ENCODE measurements around the gene SCN3A. TPM values are rescaled to one million over a fixed set of nuclear protein-coding genes. Genes with fewer than 3 reads are reported as not detected.

SCN3A gene
- total and polyA plus RNA-seq, 10 of the 15 experiments (the other 5 are each of a cell fraction or from before 2014, with no cell fraction given), result 0.04 to 0.34 (median 0.06) TPM; not detected in 3

GRCh38 chr2:165064743-165065142, 139.1 kb downstream of the SCN3A start:
- BruUV-seq (replicated peaks), result no TSS peak
- Histone ChIP-seq H3K27ac (ENCODE audit: control insufficient read depth, insufficient read depth) (no peak overlapping the region), H3K79me2 (ENCODE audit: control insufficient read depth, insufficient read depth, low read length) (no peaks in the 10 kb centered on the region), H3K36me3 (ENCODE audit: control insufficient read depth in 2 of 2, insufficient read depth in 2 of 2, low read length in 1 of 2) (no peaks in the 10 kb centered on the region), H3K9ac (ENCODE audit: control insufficient read depth, insufficient read depth, low read length) (no peak overlapping the region), H2AFZ (ENCODE audit: control insufficient read depth, low read depth, low read length) (no peak overlapping the region), H3K9me3 (replicated peaks; ENCODE audit: control insufficient read depth, insufficient read depth, low read length) (no peaks in the 10 kb centered on the region), H3K4me1 (ENCODE audit: control insufficient read depth, insufficient read depth, low read length) (no peaks in the 10 kb centered on the region), H3K4me3 (no peak overlapping the region), H3K27me3 (replicated peaks in 1 of 2; ENCODE audit: control insufficient read depth in 2 of 2, insufficient read depth in 2 of 2, low read length in 1 of 2) (no peaks in the 10 kb centered on the region), H4K20me1 (ENCODE audit: control insufficient read depth, insufficient read depth) (no peaks in the 10 kb centered on the region), H3K4me2 (ENCODE audit: control insufficient read depth, insufficient read depth) (no peak overlapping the region)
- POLR2A ChIA-PET, result no interaction called here
- in situ Hi-C loops (cut with MboI) (no loop called here), intact Hi-C loops (cut with micrococcal nuclease; ENCODE audit: unreplicated experiment) (no loop called here)
- no peak for DNase-seq (ENCODE audit: low read depth, low spot score)
- SMC1A ChIA-PET (ENCODE audit: uncharacterized antibody, unreplicated experiment), result no interaction called here
- RAD21 ChIA-PET (ENCODE audit: unreplicated experiment), result no interaction called here
- no peak for FAIRE-seq
- CTCF ChIA-PET, result no interaction called here
- no peak for ATAC-seq
- TF ChIP-seq NFYB (IDR thresholded peaks at IDR 0.05; ENCODE audit: insufficient read depth, low read depth, low read length) (no peak), EP300 (IDR thresholded peaks at IDR 0.05; ENCODE audit: borderline replicate concordance in 1 of 2, control insufficient read depth in 1 of 2, low read depth in 2 of 2, low read length in 2 of 2) (no peak), TBL1XR1 (IDR thresholded peaks at IDR 0.05; ENCODE audit: low read depth, low read length) (no peak), POLR2AphosphoS2 (IDR thresholded peaks at IDR 0.05; ENCODE audit: low read depth, low read length) (no peak), NFXL1 (IDR thresholded peaks at IDR 0.05; ENCODE audit: borderline replicate concordance) (no peak), E2F8 (IDR thresholded peaks at IDR 0.05; ENCODE audit: low read depth, partially characterized antibody) (no peak), PKNOX1 (IDR thresholded peaks at IDR 0.05) (no peak), NFYA (IDR thresholded peaks at IDR 0.05; ENCODE audit: borderline replicate concordance, low read depth, low read length) (no peak), HSF1 (IDR thresholded peaks at IDR 0.05; ENCODE audit: low read depth, low read length) (no peak), ATF7 (IDR thresholded peaks at IDR 0.05; ENCODE audit: low read depth) (no peak), SIX5 (IDR thresholded peaks at IDR 0.05; ENCODE audit: low read depth, low read length, severe bottlenecking) (no peak), POLR2A (IDR thresholded peaks at IDR 0.05; ENCODE audit: low read depth, low read length) (no peak), NBN (IDR thresholded peaks at IDR 0.05) (no peak), CREB1 (IDR thresholded peaks at IDR 0.05; ENCODE audit: low read depth) (no peak), FOXK2 (IDR thresholded peaks at IDR 0.05) (no peak), ZNF207 (IDR thresholded peaks at IDR 0.05; ENCODE audit: borderline replicate concordance) (no peak), SUZ12 (IDR thresholded peaks at IDR 0.05; ENCODE audit: unreplicated experiment) (no peak), ZZZ3 (IDR thresholded peaks at IDR 0.05; ENCODE audit: control insufficient read depth, insufficient read length, low read depth) (no peak), SREBF2 (IDR thresholded peaks at IDR 0.05; ENCODE audit: low read length) (no peak)
- WGBS (ENCODE audit: insufficient coverage, insufficient replicate concordance, low lambda C conversion rate, missing lambda C conversion rate), result 0% methylated on average over 3 of the region's 3 CpGs
